ENCODE measurements around the gene CFAP221.

The CFAP221 gene

DNA sequence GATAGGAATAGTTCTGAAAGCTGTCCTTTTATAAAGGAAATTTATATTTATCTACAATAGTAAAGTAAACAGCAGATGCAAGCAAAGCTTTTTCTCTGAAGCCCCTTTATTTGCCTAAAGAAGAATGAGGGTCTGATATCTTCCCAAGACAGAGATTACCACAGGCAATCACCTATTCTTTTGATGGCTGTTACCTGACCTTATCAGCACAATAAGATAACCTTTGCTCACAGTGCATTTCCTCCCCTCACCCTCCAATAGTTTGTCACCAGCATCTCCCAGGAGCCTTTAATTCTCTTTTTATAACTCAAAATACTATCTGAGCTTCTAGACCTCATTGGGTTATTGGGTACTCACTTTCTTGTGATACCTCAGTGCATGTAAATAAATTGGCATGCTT is 6.5 kb upstream of the CFAP221 start:
- DNase-seq (ENCODE audit: low read depth) = no peak
- H3K9ac ChIP-seq (ENCODE audit: low read length) = no peak overlapping the region
- no peaks in the 10 kb centered on the region for H3K36me3 ChIP-seq (ENCODE audit: control insufficient read depth, insufficient read depth, low read length, severe bottlenecking)
- H3K9me3 ChIP-seq (ENCODE audit: control insufficient read depth, low read length) = peaks cover 38% of the 10 kb centered on the region
- no peaks in the 10 kb centered on the region for H3K4me1 ChIP-seq (ENCODE audit: control insufficient read depth, insufficient read depth, low read length)
- H3K27me3 ChIP-seq (replicated peaks; ENCODE audit: control insufficient read depth, insufficient read depth, low read length) = peaks cover 12% of the 10 kb centered on the region
- no peak overlapping the region for H3K4me3 ChIP-seq (ENCODE audit: low read length)

DNA sequence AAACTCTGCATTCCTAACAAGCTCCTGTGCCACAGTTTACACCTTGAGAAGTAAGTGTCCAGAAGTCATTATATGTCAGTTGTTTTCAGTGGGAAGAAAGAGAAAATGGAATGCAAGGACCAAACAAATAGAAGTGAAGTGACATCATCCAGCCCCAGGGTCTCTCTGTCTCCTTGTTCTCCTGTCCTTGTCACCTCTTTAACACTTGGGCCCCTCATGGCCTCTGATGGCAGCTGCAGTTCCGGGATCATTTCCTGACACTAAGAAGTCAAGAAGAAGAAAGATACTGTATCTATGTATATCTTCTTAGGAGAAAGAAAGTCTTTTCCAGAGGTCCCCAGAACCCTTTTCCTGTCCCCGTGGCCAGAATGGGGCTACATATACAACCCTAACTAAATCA is 2.8 kb upstream of the CFAP221 start:
- Histone ChIP-seq H3K4me1 (ENCODE audit: control insufficient read depth, insufficient read depth, low read length) (peaks cover 22% of the 10 kb centered on the region), H3K36me3 (ENCODE audit: control insufficient read depth, insufficient read depth, low read length, severe bottlenecking) (no peaks in the 10 kb centered on the region), H3K9ac (ENCODE audit: low read length) (no peak overlapping the region), H3K27me3 (replicated peaks; ENCODE audit: control insufficient read depth, insufficient read depth, low read length) (peaks cover 12% of the 10 kb centered on the region), H3K4me3 (ENCODE audit: low read length) (no peak overlapping the region), H3K9me3 (ENCODE audit: control insufficient read depth, low read length) (peaks cover 7% of the 10 kb centered on the region)
- no peak for DNase-seq (ENCODE audit: low read depth)

DNA sequence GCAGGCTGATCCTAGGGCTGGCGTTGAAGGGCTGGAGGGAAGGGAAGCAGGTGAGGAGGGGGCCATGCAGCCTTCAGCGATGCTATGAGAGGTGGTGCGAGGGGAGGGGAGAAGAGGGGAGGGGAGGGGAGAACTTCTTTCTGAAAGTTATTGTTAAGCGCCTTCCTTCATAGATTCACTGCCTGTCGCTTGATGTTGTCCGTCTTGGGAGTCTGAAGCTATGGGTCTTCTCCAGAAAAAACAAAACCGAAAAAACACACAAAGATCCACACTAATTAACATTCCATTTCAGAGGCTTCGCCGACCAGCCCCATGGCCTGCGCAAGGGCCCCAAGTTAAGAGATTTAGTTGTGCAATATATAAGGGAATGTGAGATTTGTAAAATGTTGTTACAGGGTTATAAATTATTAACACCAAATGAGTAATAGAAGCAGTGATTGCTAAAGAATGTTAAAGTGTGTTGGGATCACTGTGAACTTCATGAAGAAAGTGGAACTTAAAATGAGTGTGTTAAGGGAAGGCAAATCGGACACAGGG is 758 bp downstream of the CFAP221 start:
- peak overlapping the region; percentile 82 for H3K9ac ChIP-seq (ENCODE audit: low read length)
- no peaks in the 10 kb centered on the region for H3K36me3 ChIP-seq (ENCODE audit: control insufficient read depth, insufficient read depth, low read length, severe bottlenecking)
- DNase-seq (ENCODE audit: low read depth) = no peak
- peaks cover 3% of the 10 kb centered on the region for H3K9me3 ChIP-seq (ENCODE audit: control insufficient read depth, low read length)
- H3K27me3 ChIP-seq (replicated peaks; ENCODE audit: control insufficient read depth, insufficient read depth, low read length) = peaks cover 9% of the 10 kb centered on the region
- H3K4me1 ChIP-seq (ENCODE audit: control insufficient read depth, insufficient read depth, low read length) = peaks cover 22% of the 10 kb centered on the region
- peak overlapping the region; percentile 82 for H3K4me3 ChIP-seq (ENCODE audit: low read length)

DNA sequence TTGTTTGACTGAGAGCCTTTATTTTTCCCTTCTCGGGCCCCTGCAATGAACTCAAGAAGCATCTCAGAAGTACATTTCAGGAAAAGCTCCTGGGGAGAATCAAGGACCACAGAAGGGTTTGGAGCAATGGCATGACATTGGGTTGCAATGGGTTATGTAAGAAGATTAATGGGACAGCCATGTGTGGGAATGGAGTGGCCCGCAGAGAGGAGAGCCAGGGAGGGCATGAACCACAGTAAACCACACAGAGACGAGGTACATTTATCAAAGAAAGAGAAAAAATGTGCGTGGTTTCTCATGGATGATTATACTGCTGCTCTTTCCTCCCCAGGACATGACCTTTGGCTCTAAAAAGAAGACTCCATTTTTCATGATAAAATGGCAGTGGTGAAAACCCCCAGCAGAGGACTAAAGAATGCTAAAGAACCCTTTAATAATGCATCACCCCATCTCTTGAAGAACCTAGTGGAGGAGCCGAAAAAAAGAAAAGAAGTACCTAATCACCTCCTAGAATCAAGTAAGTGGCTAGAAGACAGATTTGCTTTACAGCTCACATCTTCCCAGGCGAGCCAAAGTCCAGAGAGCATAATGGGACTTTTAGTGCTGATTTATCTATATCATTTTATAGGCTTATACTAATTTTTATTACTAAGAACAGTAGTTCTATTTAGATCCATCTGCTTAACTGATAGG is 1.7 kb downstream of the CFAP221 start:
- Histone ChIP-seq H3K9ac (ENCODE audit: low read length) (peak overlapping the region; percentile 16), H3K36me3 (ENCODE audit: control insufficient read depth, insufficient read depth, low read length, severe bottlenecking) (no peaks in the 10 kb centered on the region), H3K27me3 (replicated peaks; ENCODE audit: control insufficient read depth, insufficient read depth, low read length) (peaks cover 4% of the 10 kb centered on the region), H3K9me3 (ENCODE audit: control insufficient read depth, low read length) (no peaks in the 10 kb centered on the region), H3K4me1 (ENCODE audit: control insufficient read depth, insufficient read depth, low read length) (peaks cover 22% of the 10 kb centered on the region), H3K4me3 (ENCODE audit: low read length) (no peak overlapping the region)
- DNase-seq (ENCODE audit: low read depth) = no peak

DNA sequence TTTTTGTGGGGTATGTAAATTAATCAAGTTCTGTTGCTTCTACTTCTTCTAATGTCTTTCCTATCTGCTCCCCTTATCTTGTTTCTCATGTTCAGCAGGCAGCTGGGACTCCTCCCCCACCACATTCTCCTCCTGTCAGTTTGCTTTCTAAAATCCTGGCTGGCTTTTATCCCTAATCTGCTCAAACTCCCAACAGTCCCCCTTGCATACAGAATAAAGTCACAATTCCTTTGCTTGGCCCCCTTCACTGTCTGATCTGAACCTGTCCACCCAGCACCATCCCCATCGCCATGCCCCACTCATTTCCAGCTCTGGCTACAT is 2.2 kb downstream of the CFAP221 start:
- DNase-seq (ENCODE audit: low read depth) = no peak
- no peaks in the 10 kb centered on the region for H3K9me3 ChIP-seq (ENCODE audit: control insufficient read depth, low read length)
- H3K27me3 ChIP-seq (replicated peaks; ENCODE audit: control insufficient read depth, insufficient read depth, low read length) = peaks cover 4% of the 10 kb centered on the region
- no peak overlapping the region for H3K9ac ChIP-seq (ENCODE audit: low read length)
- no peak overlapping the region for H3K4me3 ChIP-seq (ENCODE audit: low read length)
- H3K36me3 ChIP-seq (ENCODE audit: control insufficient read depth, insufficient read depth, low read length, severe bottlenecking) = no peaks in the 10 kb centered on the region
- H3K4me1 ChIP-seq (ENCODE audit: control insufficient read depth, insufficient read depth, low read length) = peaks cover 22% of the 10 kb centered on the region

DNA sequence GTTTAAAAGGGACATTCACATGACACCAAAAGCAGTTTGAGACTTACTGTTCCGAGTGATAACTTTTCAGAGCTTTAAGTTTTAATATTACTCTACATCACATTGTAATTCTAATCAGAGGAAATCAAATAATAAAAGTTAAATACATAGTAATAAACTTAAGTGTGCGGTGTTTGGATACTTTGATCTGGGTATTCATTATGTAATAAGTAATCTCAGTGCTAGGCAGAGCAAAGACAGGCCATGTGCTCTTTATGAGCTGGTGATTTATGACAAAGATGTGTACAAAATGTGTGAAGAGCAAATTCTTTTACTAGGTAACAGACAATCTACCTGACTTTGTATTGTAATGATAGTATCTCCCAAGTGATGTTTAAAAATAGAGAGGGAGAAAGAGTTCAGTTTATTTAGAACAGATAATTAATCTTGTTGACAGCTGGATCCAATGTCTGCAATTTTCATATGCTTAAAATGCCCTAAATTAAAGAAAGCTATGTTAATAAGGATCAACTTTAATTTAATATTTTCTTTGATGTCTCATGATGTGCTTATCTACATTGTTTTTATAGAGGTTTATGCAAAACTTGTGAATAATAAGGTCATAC is 4.4 kb downstream of the CFAP221 start:
- H3K36me3 ChIP-seq (ENCODE audit: control insufficient read depth, insufficient read depth, low read length, severe bottlenecking) = no peaks in the 10 kb centered on the region
- H3K9me3 ChIP-seq (ENCODE audit: control insufficient read depth, low read length) = no peaks in the 10 kb centered on the region
- H3K4me1 ChIP-seq (ENCODE audit: control insufficient read depth, insufficient read depth, low read length) = peaks cover 14% of the 10 kb centered on the region
- H3K4me3 ChIP-seq (ENCODE audit: low read length) = no peak overlapping the region
- H3K9ac ChIP-seq (ENCODE audit: low read length) = no peak overlapping the region
- peaks cover 1% of the 10 kb centered on the region for H3K27me3 ChIP-seq (replicated peaks; ENCODE audit: control insufficient read depth, insufficient read depth, low read length)
- no peak for DNase-seq (ENCODE audit: low read depth)

DNA sequence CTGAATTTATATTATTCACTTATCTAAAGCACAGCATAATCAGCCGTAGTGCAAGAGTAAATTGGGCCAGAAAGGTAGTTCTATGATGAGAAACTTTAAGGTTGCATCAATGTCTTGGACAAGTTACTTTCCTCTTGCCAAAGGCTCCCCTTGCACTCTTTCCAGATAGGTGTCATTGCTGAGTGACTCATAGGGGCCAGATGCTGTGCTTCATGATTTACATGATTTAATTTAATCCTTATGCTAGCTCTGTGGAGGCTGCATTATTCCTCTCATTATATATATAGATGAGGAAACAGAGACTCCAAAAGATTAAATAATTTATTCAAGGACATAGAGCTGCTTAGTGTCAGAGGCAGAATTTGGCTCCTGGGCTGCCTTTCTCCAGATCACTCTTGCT is 5.0 kb downstream of the CFAP221 start:
- no peaks in the 10 kb centered on the region for H3K36me3 ChIP-seq (ENCODE audit: control insufficient read depth, insufficient read depth, low read length, severe bottlenecking)
- H3K9ac ChIP-seq (ENCODE audit: low read length) = no peak overlapping the region
- DNase-seq (ENCODE audit: low read depth) = no peak
- H3K27me3 ChIP-seq (replicated peaks; ENCODE audit: control insufficient read depth, insufficient read depth, low read length) = peaks cover 4% of the 10 kb centered on the region
- H3K4me3 ChIP-seq (ENCODE audit: low read length) = no peak overlapping the region
- peaks cover 11% of the 10 kb centered on the region for H3K4me1 ChIP-seq (ENCODE audit: control insufficient read depth, insufficient read depth, low read length)
- H3K9me3 ChIP-seq (ENCODE audit: control insufficient read depth, low read length) = no peaks in the 10 kb centered on the region

DNA sequence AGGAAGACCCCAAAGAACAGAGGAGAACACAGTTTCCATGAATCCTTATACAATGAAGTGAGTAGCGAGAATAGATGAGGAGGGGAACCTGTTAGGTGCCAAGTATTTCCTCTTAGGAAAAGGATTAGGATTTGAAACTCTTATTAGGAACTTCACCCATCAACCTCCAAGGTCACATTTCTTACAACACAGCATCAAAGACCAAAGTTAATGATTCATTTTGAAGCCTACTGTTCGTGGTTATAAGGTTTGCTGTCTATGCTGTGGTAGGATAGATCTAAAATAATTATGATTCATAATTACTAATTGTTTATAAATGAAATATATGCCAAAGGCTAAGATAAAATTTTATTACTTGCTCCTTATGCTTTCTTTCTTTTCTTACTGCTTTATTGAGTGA is 6.1 kb downstream of the CFAP221 start:
- Histone ChIP-seq H3K27me3 (replicated peaks; ENCODE audit: control insufficient read depth, insufficient read depth, low read length) (peaks cover 7% of the 10 kb centered on the region), H3K9ac (ENCODE audit: low read length) (no peak overlapping the region), H3K9me3 (ENCODE audit: control insufficient read depth, low read length) (no peaks in the 10 kb centered on the region), H3K4me3 (ENCODE audit: low read length) (no peak overlapping the region), H3K4me1 (ENCODE audit: control insufficient read depth, insufficient read depth, low read length) (peaks cover 3% of the 10 kb centered on the region), H3K36me3 (ENCODE audit: control insufficient read depth, insufficient read depth, low read length, severe bottlenecking) (no peaks in the 10 kb centered on the region)
- no peak for DNase-seq (ENCODE audit: low read depth)

DNA sequence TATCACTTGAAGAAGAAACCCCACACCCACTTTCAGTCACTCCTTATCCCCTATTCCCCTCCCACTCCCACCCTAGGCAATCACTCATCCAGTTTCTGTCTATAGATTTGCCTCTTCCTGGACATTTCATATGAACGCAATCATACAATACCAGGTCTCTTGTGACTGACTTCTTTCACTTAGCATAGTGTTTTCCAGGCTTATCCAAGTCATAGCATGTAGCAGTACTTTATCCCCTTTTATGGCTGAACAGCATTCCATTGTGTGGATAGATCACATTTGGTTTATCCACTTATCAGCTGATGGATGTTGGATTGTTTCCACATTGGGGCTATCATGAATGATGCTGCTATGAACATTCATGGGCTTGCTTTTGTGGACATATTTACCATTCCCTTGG is 6.6 kb downstream of the CFAP221 start:
- Histone ChIP-seq H3K4me3 (ENCODE audit: low read length) (no peak overlapping the region), H3K27me3 (replicated peaks; ENCODE audit: control insufficient read depth, insufficient read depth, low read length) (peaks cover 9% of the 10 kb centered on the region), H3K4me1 (ENCODE audit: control insufficient read depth, insufficient read depth, low read length) (no peaks in the 10 kb centered on the region), H3K36me3 (ENCODE audit: control insufficient read depth, insufficient read depth, low read length, severe bottlenecking) (no peaks in the 10 kb centered on the region), H3K9me3 (ENCODE audit: control insufficient read depth, low read length) (no peaks in the 10 kb centered on the region), H3K9ac (ENCODE audit: low read length) (no peak overlapping the region)
- no peak for DNase-seq (ENCODE audit: low read depth)

DNA sequence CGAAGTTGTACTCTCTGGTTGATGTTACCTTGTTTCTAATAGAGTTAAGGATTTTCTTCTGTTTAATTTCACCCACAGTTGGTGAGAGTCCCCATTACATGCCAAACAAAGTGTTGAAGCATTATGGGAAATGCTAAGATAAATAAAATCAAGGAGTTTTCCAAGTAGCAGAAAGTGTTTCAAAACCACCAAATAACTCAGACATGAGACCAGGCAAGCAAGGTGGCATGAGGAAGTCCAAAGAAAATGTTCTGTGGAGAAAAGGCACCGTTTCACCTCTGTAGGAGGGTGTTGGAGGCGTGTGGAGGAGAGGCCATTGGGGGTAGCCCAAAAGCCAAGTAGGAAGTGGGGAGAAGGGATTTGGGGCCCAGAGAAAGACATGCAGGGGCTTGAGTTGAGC is 8.7 kb downstream of the CFAP221 start:
- no peaks in the 10 kb centered on the region for H3K4me1 ChIP-seq (ENCODE audit: control insufficient read depth, insufficient read depth, low read length)
- no peaks in the 10 kb centered on the region for H3K9me3 ChIP-seq (ENCODE audit: control insufficient read depth, low read length)
- no peak overlapping the region for H3K9ac ChIP-seq (ENCODE audit: low read length)
- no peak overlapping the region for H3K4me3 ChIP-seq (ENCODE audit: low read length)
- DNase-seq (ENCODE audit: low read depth) = no peak
- peaks cover 16% of the 10 kb centered on the region for H3K27me3 ChIP-seq (replicated peaks; ENCODE audit: control insufficient read depth, insufficient read depth, low read length)
- no peaks in the 10 kb centered on the region for H3K36me3 ChIP-seq (ENCODE audit: control insufficient read depth, insufficient read depth, low read length, severe bottlenecking)

DNA sequence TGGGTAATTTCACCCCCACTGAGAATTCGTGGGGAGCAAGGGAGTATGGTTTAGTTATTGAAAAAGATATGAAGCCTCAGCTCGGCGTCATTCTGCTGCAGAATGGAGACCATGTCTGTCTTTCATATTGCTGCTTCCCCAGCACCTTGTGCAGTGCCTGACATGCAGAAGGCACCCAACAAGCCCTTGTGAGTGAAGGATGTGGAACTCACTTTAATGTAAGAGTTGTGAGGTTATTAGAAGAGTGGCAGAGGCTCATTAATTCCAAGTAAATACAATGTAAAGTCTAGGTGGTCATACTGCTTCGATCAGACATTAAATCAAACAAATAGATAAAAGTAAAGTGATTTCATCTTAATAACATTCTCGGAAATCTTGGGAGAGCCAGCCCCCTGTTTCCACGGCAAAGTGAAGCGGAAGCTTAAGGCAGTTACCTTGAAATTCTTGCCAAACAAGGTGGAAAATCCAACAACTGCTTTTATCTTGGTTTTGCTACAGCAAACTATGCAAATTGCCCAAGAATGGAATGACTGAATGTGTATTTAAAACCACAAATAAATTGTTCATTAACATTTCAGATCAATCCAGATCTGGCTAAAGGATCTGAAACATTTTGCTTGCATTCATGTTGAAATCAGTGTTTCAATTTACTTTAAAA is 9.6 kb downstream of the CFAP221 start:
- Histone ChIP-seq H3K4me1 (ENCODE audit: control insufficient read depth, insufficient read depth, low read length) (no peaks in the 10 kb centered on the region), H3K36me3 (ENCODE audit: control insufficient read depth, insufficient read depth, low read length, severe bottlenecking) (no peaks in the 10 kb centered on the region), H3K9ac (ENCODE audit: low read length) (no peak overlapping the region), H3K4me3 (ENCODE audit: low read length) (no peak overlapping the region), H3K27me3 (replicated peaks; ENCODE audit: control insufficient read depth, insufficient read depth, low read length) (peaks cover 16% of the 10 kb centered on the region), H3K9me3 (ENCODE audit: control insufficient read depth, low read length) (no peaks in the 10 kb centered on the region)
- DNase-seq (ENCODE audit: low read depth) = no peak

Measured in adipocyte (in vitro differentiated cells).